DMS53 (cell line): Measurements from ENCODE around the gene HSF2BP.
"Not testable (repeated sequence)": the region's sequence is repeated elsewhere in the genome, so short reads cannot be mapped to it uniquely, and the experiment has no call there.

Experiments
- DNase-seq: peaks from one replicate; lab custom pipeline; 2025; lab: John Stamatoyannopoulos, UW

Gene HSF2BP

DNA sequence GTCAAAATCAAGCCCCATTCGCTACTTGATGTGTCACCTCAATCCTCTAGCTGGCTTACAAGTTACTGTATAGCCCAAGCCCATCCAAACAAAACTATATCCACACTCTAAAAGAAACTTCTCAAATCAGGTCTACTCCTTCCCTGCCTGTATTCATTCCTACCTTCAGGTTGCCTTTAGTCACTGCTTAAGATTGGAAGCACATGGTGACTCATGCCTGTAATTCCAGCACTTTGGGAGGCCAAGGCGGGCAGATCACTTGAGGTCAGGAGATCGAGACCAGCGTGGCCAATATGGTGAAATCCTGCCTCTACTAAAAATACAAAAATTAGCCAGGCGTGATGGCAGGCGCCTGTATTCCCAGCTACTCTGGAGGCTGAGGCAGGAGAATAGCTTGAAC, 7.4 kb downstream of the HSF2BP start:
- DNase-seq = not testable (repeated sequence)

DNA sequence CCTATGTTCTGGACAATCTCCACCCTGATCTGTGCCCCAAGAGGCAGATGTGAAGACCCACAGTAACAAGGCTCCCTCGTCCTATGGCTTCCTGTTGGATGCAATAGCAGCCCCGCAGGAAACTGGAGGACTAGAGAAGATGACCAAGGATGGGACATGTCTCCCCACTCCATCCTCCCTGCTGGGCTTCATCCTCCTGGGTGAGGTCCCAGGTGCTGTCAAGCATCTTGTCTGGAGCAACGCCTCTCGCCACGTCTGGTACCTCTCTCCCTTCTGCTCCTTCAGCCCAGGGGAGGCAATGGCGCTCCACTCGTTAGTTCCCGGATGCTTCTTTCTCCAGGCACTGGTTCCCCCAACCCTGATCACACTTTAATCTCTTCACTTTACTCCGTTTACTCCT, 11.1 kb downstream of the HSF2BP start:
- DNase-seq = no peak

- DNase-seq = peak; percentile 90
Measured at GRCh38 chr21:43646550-43647260, 12.6 kb downstream of the HSF2BP start.

- DNase-seq = no peak
Measured at GRCh38 chr21:43645976-43646375, 13.3 kb downstream of the HSF2BP start.

GRCh38 chr21:43645136-43645891, 14.0 kb downstream of the HSF2BP start:
- DNase-seq = peak; percentile 25

DNA sequence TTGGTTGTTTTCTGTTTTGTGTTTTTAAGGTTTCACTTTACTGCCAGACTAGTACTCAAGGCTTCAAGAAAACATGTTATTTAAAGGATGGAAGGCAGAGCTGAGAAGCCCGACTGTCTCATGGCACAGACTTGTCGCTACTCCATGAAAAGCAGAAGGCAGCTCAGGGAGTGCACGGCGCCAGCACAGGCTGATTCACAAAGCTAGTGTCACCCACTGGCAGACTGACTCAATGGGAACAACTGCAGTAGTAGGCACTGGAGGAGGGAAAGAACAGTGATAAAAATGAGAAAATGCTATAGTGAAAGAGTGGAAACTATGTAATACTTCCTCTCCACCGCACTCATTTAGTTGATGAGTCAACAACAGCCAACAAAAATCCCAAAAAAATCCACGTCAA, 14.7 kb downstream of the HSF2BP start:
- DNase-seq = no peak

- DNase-seq = no peak
Measured at GRCh38 chr21:43644071-43644470, 15.2 kb downstream of the HSF2BP start.

- DNase-seq = no peak
Measured at GRCh38 chr21:43643193-43643592, 16.1 kb downstream of the HSF2BP start.

DNA sequence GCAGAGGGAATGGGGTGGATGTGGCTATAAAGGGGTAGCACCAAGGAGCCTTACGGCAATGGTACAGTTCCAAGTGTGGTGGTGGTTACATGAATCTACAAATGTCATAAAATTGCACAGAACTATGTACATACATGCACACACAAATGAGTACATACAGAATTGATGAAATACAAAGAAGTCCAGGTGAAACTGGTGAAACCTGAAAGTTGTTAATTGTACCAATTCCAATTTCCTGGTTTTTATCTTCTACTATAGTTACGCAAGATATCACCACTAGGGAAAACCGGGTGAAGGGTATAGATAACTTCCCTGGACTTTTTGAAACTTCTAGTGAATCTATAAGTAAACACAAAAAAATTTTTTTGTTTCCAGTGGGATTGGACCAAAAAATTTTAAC, 18.9 kb downstream of the HSF2BP start:
- DNase-seq = no peak

DNA sequence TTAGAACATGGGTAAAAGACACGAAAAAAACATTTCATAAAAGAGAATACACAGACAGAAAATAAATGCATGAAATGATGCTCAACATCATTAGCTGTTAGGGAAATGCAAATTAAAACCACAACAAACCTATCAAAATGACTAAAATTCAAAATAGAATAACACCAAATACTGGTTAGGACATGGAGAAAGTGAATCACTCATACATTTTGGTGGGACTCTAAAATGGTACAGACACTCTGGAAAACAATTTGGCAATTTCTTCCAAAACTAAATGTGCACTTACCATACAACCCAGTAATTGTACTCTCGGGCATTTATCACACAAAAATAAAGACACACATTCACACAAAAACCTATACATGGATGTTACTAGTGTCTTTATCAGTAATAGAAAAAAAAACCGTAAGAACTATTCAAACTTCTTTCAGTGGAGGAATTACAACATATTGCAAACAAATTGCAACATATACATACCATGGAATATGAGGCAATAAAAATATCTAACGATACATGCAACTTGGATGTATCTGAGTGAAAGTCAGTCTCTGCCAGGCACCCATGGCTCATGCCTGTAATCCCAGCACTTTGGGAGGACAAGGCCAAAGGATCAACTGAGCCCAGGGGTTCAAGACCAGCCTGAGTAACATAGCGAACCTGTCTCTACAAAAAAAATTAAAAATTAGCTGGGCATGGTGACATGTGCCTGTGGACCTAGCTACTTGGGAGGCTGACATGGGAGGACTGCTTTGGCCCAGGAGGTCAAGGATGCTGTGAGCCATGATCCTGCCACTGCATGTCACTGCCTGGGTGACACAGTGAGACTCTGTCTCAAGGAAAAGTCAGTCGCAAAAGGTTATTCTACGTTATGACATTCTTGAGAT, 19.6 kb downstream of the HSF2BP start:
- DNase-seq = no peak

GRCh38 chr21:43637530-43638158, 21.6 kb downstream of the HSF2BP start:
- no peak for DNase-seq

GRCh38 chr21:43635436-43635835, 23.9 kb downstream of the HSF2BP start:
- DNase-seq = no peak

GRCh38 chr21:43634618-43635017, 24.7 kb downstream of the HSF2BP start:
- no peak for DNase-seq

DNA sequence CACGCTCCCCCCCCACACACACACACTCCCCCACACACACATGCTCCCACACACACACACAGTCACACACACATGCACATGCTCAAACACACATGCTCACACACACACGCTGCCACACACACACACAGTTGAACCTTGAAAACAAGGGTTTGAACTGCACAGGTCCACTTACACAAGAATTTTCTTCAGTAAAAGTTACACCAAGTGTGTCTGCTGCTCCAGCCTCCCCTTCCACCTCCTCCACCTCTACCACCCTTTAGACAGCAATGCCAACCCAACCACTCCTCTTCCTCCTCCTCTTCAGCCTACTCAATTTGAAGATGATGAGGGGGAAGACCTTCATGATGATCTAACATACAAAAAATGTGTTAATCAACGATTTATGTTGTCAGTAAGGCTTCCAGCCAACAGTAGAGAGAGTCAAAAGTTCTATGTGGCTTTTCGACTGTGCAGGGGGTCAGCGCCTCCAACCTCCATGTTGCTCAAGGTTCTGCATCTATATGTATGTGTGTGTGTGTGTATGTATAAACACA, 26.8 kb downstream of the HSF2BP start:
- DNase-seq = no peak

GRCh38 chr21:43631411-43632107, 27.7 kb downstream of the HSF2BP start:
- DNase-seq = no peak

DNA sequence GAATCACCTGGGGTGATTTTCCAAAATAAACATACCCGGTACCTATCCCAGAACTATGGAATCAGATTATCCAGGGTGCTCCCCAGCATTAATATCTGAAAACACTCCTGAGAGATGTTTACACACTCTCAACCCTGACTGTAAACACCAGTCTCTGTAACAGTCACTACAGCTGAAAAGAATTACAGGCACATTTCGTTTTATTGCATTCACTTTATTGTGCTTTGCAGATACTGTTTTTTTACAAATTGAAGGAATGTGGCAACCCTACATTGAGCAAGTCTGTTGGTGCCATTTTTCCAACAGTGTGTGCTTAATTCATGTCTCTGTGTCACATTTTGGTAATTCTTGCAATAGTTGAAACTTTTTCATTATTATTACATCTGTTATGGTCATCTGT, 31.8 kb downstream of the HSF2BP start:
- DNase-seq = no peak

- DNase-seq = no peak
Measured at GRCh38 chr21:43626390-43626789, 32.9 kb downstream of the HSF2BP start.

GRCh38 chr21:43624339-43624738, 34.9 kb downstream of the HSF2BP start:
- peak; percentile 7 for DNase-seq

- DNase-seq = no peak
Measured at GRCh38 chr21:43623588-43623987, 35.7 kb downstream of the HSF2BP start.

GRCh38 chr21:43622796-43623195, 36.5 kb downstream of the HSF2BP start:
- no peak for DNase-seq

DNA sequence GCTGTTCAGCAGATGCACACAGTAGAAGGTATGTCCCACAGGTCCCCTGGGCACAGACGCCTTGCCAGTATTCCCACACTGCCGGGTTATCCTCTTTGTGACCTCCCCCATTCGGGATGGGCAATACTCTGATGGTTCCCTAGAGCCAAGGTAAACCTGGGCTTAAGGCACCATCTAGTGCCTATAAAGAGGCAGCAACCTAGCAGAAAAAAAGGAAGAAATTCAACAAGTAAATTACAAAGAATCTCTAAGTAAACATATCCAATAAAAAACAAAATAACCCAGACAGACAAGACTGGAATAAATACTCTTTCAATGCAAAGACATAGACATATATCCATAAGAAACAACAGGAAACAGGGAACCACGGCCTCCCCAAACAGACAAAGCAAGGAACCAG, 39.4 kb downstream of the HSF2BP start:
- DNase-seq = peak; percentile 42
